ENCODE measurements around the gene CTAG1B.
"Not testable (repeated sequence)": the region's sequence is repeated elsewhere in the genome, so short reads cannot be mapped to it uniquely, and the experiment has no call there.

CTAG1B gene

GRCh38 chrX:154620767-154621414 is 1.8 kb upstream of the CTAG1B start:
- H3K9me3 ChIP-seq (ENCODE audit: control insufficient read depth, insufficient read depth, low read length); H3K4me1 ChIP-seq (ENCODE audit: control insufficient read depth, insufficient read depth, low read length); H3K9ac ChIP-seq (ENCODE audit: low read depth, low read length); H3K4me3 ChIP-seq (ENCODE audit: low read depth, low read length); H3K27me3 ChIP-seq (ENCODE audit: control insufficient read depth, insufficient read depth, low read length); H3K36me3 ChIP-seq (ENCODE audit: control insufficient read depth, insufficient read depth, low read length); H3K27ac ChIP-seq (ENCODE audit: low read depth, low read length): not testable (repeated sequence)

- not testable (repeated sequence) for H3K4me1 ChIP-seq (ENCODE audit: control insufficient read depth, insufficient read depth, low read length); H3K27ac ChIP-seq (ENCODE audit: low read depth, low read length); H3K36me3 ChIP-seq (ENCODE audit: control insufficient read depth, insufficient read depth, low read length); H3K27me3 ChIP-seq (ENCODE audit: control insufficient read depth, insufficient read depth, low read length); H3K9ac ChIP-seq (ENCODE audit: low read depth, low read length); H3K4me3 ChIP-seq (ENCODE audit: low read depth, low read length)
- H3K9me3 ChIP-seq (ENCODE audit: control insufficient read depth, insufficient read depth, low read length) = peaks cover 11% of the 10 kb centered on the region; the same call in 1 of the 2 replicates
Measured at GRCh38 chrX:154613586-154613985, 5.5 kb downstream of the CTAG1B start.

- H3K4me3 ChIP-seq (ENCODE audit: low read depth, low read length); H3K4me1 ChIP-seq (ENCODE audit: control insufficient read depth, insufficient read depth, low read length); H3K27ac ChIP-seq (ENCODE audit: low read depth, low read length); H3K9ac ChIP-seq (ENCODE audit: low read depth, low read length); H3K36me3 ChIP-seq (ENCODE audit: control insufficient read depth, insufficient read depth, low read length); H3K27me3 ChIP-seq (ENCODE audit: control insufficient read depth, insufficient read depth, low read length): not testable (repeated sequence)
- peaks cover 15% of the 10 kb centered on the region; the same call in 1 of the 2 replicates for H3K9me3 ChIP-seq (ENCODE audit: control insufficient read depth, insufficient read depth, low read length)
Measured at GRCh38 chrX:154611146-154611545, 7.9 kb downstream of the CTAG1B start.

GRCh38 chrX:154608823-154609222 is 10.3 kb downstream of the CTAG1B start:
- H3K27me3 ChIP-seq (ENCODE audit: control insufficient read depth, insufficient read depth, low read length); H3K27ac ChIP-seq (ENCODE audit: low read depth, low read length); H3K9ac ChIP-seq (ENCODE audit: low read depth, low read length): not testable (repeated sequence)

GRCh38 chrX:154607976-154608375 is 11.1 kb downstream of the CTAG1B start:
- H3K4me1 ChIP-seq (ENCODE audit: control insufficient read depth, insufficient read depth, low read length); H3K9ac ChIP-seq (ENCODE audit: low read depth, low read length); H3K4me3 ChIP-seq (ENCODE audit: low read depth, low read length); H3K36me3 ChIP-seq (ENCODE audit: control insufficient read depth, insufficient read depth, low read length); H3K27me3 ChIP-seq (ENCODE audit: control insufficient read depth, insufficient read depth, low read length); H3K27ac ChIP-seq (ENCODE audit: low read depth, low read length): not testable (repeated sequence)
- peaks cover 30% of the 10 kb centered on the region for H3K9me3 ChIP-seq (ENCODE audit: control insufficient read depth, insufficient read depth, low read length)

More at GRCh38 chrX:154608823-154609222, 10.3 kb downstream of the CTAG1B start:
- H3K4me3 ChIP-seq (ENCODE audit: low read depth, low read length); H3K4me1 ChIP-seq (ENCODE audit: control insufficient read depth, insufficient read depth, low read length); H3K36me3 ChIP-seq (ENCODE audit: control insufficient read depth, insufficient read depth, low read length): not testable (repeated sequence)
- peaks cover 23% of the 10 kb centered on the region for H3K9me3 ChIP-seq (ENCODE audit: control insufficient read depth, insufficient read depth, low read length)

GRCh38 chrX:154607370-154607769 is 11.7 kb downstream of the CTAG1B start:
- Histone ChIP-seq H3K4me1 (ENCODE audit: control insufficient read depth, insufficient read depth, low read length) (no peaks in the 10 kb centered on the region), H3K4me3 (ENCODE audit: low read depth, low read length) (no peak overlapping the region), H3K27me3 (ENCODE audit: control insufficient read depth, insufficient read depth, low read length) (no peaks in the 10 kb centered on the region), H3K27ac (ENCODE audit: low read depth, low read length) (no peak overlapping the region), H3K9ac (ENCODE audit: low read depth, low read length) (no peak overlapping the region), H3K9me3 (ENCODE audit: control insufficient read depth, insufficient read depth, low read length) (peaks cover 36% of the 10 kb centered on the region), H3K36me3 (ENCODE audit: control insufficient read depth, insufficient read depth, low read length) (no peaks in the 10 kb centered on the region)

- H3K9ac ChIP-seq (ENCODE audit: low read depth, low read length) = no peak overlapping the region
- H3K27me3 ChIP-seq (ENCODE audit: control insufficient read depth, insufficient read depth, low read length) = no peaks in the 10 kb centered on the region
- no peaks in the 10 kb centered on the region for H3K36me3 ChIP-seq (ENCODE audit: control insufficient read depth, insufficient read depth, low read length)
- H3K4me1 ChIP-seq (ENCODE audit: control insufficient read depth, insufficient read depth, low read length) = no peaks in the 10 kb centered on the region
- H3K27ac ChIP-seq (ENCODE audit: low read depth, low read length) = no peak overlapping the region
- H3K4me3 ChIP-seq (ENCODE audit: low read depth, low read length) = no peak overlapping the region
- peaks cover 34% of the 10 kb centered on the region for H3K9me3 ChIP-seq (ENCODE audit: control insufficient read depth, insufficient read depth, low read length)
Measured at GRCh38 chrX:154605566-154605965, 13.5 kb downstream of the CTAG1B start.

- Histone ChIP-seq H3K9ac (ENCODE audit: low read depth, low read length) (no peak overlapping the region), H3K4me3 (ENCODE audit: low read depth, low read length) (no peak overlapping the region), H3K4me1 (ENCODE audit: control insufficient read depth, insufficient read depth, low read length) (no peaks in the 10 kb centered on the region), H3K9me3 (ENCODE audit: control insufficient read depth, insufficient read depth, low read length) (peaks cover 44% of the 10 kb centered on the region), H3K27me3 (ENCODE audit: control insufficient read depth, insufficient read depth, low read length) (no peaks in the 10 kb centered on the region), H3K27ac (ENCODE audit: low read depth, low read length) (no peak overlapping the region), H3K36me3 (ENCODE audit: control insufficient read depth, insufficient read depth, low read length) (no peaks in the 10 kb centered on the region)
Measured at GRCh38 chrX:154603438-154604430, 15.3 kb downstream of the CTAG1B start.

- H3K36me3 ChIP-seq (ENCODE audit: control insufficient read depth, insufficient read depth, low read length) = no peaks in the 10 kb centered on the region
- no peaks in the 10 kb centered on the region for H3K4me1 ChIP-seq (ENCODE audit: control insufficient read depth, insufficient read depth, low read length)
- H3K9ac ChIP-seq (ENCODE audit: low read depth, low read length) = no peak overlapping the region
- no peak overlapping the region for H3K27ac ChIP-seq (ENCODE audit: low read depth, low read length)
- peaks cover 47% of the 10 kb centered on the region for H3K9me3 ChIP-seq (ENCODE audit: control insufficient read depth, insufficient read depth, low read length)
- no peaks in the 10 kb centered on the region for H3K27me3 ChIP-seq (ENCODE audit: control insufficient read depth, insufficient read depth, low read length)
- no peak overlapping the region for H3K4me3 ChIP-seq (ENCODE audit: low read depth, low read length)
Measured at GRCh38 chrX:154602766-154603437, 16.2 kb downstream of the CTAG1B start.

- Histone ChIP-seq H3K36me3 (ENCODE audit: control insufficient read depth, insufficient read depth, low read length) (no peaks in the 10 kb centered on the region), H3K27me3 (ENCODE audit: control insufficient read depth, insufficient read depth, low read length) (no peaks in the 10 kb centered on the region), H3K4me3 (ENCODE audit: low read depth, low read length) (no peak overlapping the region), H3K9me3 (ENCODE audit: control insufficient read depth, insufficient read depth, low read length) (peaks cover 53% of the 10 kb centered on the region), H3K27ac (ENCODE audit: low read depth, low read length) (no peak overlapping the region), H3K9ac (ENCODE audit: low read depth, low read length) (no peak overlapping the region), H3K4me1 (ENCODE audit: control insufficient read depth, insufficient read depth, low read length) (no peaks in the 10 kb centered on the region)
Measured at GRCh38 chrX:154602226-154602625, 16.9 kb downstream of the CTAG1B start.

Measured in HUES48 (cell line).